ENCODE results near the gene CAMTA1. TPM values are rescaled to one million over a fixed set of nuclear protein-coding genes. Genes with fewer than 3 reads are reported as not detected.

The CAMTA1 gene
- total RNA-seq, 1 experiment from 2014 or later: 50.3 TPM

DNA sequence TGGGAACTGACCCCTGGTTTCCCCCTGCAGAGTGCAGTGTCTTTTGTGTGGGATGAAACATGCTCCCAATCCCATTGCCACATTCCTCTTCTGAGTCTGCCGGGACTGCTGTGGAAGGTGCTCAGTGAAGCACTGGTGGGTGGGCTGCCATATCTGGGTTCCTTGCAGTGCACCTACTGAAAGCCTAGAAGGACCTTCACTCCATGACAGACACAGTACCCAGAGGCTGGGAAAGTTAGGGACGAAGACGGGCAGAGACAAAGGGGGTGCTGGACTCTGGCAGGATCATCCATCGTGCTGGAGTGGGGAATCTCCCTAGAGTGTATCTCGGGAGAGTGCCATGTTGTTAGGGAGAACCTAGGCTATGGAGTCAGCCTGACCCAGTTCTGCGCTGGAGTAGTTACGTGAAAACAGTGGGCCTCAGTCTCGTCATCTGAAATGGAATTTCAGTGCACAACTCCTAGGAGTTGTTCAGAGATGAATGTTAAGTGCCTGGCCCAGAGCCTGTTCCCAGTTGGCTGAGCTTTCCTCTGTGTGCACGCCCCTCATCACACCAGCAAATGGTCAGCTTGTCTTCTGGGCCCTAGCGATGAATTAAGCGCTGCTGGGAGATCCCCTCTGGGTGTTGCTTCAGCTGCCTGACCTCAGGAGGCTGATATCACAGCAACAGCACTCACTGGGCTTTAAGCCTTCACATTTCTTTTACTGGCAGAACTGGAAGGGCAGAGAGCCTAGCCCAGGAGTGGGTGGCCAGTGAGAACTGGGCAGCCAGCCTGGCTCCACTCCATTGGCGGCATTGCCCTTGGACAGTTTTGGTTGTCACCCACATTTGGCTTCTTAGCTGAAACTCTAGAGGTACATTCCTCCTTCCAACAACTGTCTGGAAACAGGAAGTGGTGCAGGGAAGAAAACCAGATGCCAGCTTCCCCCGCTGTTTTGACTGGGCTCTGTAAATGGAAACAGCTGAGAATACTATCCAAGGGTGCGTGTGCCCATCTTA lies 506.0 kb downstream of the CAMTA1 start:
- Mint-ChIP-seq H3K36me3 (ENCODE audit: insufficient read depth, unreplicated experiment) (no peaks in the 10 kb centered on the region), H3K27ac (ENCODE audit: unreplicated experiment) (no peak overlapping the region), H3K4me3 (ENCODE audit: low read depth, unreplicated experiment) (no peak overlapping the region), H3K4me1 (ENCODE audit: low read depth, unreplicated experiment) (no peaks in the 10 kb centered on the region), H3K27me3 (ENCODE audit: unreplicated experiment) (no peaks in the 10 kb centered on the region), H3K9me3 (ENCODE audit: low read depth, unreplicated experiment) (peaks cover 3% of the 10 kb centered on the region)
- intact Hi-C loops (cut with micrococcal nuclease; ENCODE audit: unreplicated experiment): no loop called here
- BruUV-seq (replicated peaks): no TSS peak
- CTCF ChIA-PET: no interaction called here
- DNase-seq: no peak
- TF ChIP-seq, protein P1, sequence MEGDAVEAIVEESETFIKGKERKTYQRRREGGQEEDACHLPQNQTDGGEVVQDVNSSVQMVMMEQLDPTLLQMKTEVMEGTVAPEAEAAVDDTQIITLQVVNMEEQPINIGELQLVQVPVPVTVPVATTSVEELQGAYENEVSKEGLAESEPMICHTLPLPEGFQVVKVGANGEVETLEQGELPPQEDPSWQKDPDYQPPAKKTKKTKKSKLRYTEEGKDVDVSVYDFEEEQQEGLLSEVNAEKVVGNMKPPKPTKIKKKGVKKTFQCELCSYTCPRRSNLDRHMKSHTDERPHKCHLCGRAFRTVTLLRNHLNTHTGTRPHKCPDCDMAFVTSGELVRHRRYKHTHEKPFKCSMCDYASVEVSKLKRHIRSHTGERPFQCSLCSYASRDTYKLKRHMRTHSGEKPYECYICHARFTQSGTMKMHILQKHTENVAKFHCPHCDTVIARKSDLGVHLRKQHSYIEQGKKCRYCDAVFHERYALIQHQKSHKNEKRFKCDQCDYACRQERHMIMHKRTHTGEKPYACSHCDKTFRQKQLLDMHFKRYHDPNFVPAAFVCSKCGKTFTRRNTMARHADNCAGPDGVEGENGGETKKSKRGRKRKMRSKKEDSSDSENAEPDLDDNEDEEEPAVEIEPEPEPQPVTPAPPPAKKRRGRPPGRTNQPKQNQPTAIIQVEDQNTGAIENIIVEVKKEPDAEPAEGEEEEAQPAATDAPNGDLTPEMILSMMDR (IDR thresholded peaks at IDR 0.05; ENCODE audit: unreplicated experiment): no peak

DNA sequence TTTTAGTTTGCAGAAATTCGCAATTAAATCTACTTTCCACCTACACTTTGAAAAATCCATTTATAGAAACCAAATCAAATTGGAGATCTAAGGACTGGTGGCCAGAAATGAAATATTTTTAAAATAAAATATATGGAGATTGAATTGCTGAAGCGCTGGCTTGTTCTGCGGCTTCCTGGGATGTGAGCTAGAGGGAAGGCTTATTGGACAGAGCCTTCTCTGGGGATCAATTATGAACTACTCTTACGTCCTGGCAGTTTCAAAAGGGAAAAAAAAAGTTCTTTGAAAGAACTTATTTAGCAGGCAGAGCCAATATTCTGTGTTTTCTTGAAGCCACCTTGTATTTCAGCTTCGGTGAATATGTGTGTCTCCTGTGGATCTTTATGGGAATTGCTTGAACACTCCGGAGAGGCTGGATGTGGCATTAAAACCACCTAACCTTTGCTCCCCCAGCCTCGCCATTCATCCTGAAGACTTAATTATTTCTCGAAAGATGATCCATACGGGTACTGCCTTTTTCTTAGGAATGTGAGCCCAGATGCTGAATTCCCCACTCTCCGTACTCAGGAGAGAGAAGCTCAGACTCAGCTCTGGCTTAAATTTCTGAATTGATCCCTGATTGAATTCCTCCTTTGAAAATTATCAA lies 506.9 kb downstream of the CAMTA1 start:
- BruUV-seq (replicated peaks): no TSS peak
- DNase-seq: no peak
- CTCF ChIA-PET: interaction anchor here (0.6 kb wide), 1 partner anchor 376 kb away, joined by 3 read pairs; no protein-coding TSS in a partner anchor
- H3K27ac Mint-ChIP-seq (ENCODE audit: unreplicated experiment): no peak overlapping the region
- H3K4me1 Mint-ChIP-seq (ENCODE audit: low read depth, unreplicated experiment): no peaks in the 10 kb centered on the region
- H3K9me3 Mint-ChIP-seq (ENCODE audit: low read depth, unreplicated experiment): peaks cover 6% of the 10 kb centered on the region
- H3K36me3 Mint-ChIP-seq (ENCODE audit: insufficient read depth, unreplicated experiment): no peaks in the 10 kb centered on the region
- H3K27me3 Mint-ChIP-seq (ENCODE audit: unreplicated experiment): no peaks in the 10 kb centered on the region
- TF ChIP-seq, protein P1 (IDR thresholded peaks at IDR 0.05; ENCODE audit: unreplicated experiment): no peak
- H3K4me3 Mint-ChIP-seq (ENCODE audit: low read depth, unreplicated experiment): no peak overlapping the region
- intact Hi-C loops (cut with micrococcal nuclease; ENCODE audit: unreplicated experiment): no loop called here

- TF ChIP-seq, protein P1 (IDR thresholded peaks at IDR 0.05; ENCODE audit: unreplicated experiment): no peak
- BruUV-seq (replicated peaks): no TSS peak
- CTCF ChIA-PET: interaction anchor here (0.6 kb wide), 2 partner anchors 30 to 376 kb away, joined by 3 read pairs; no protein-coding TSS in a partner anchor
- H3K27ac Mint-ChIP-seq (ENCODE audit: unreplicated experiment): no peak overlapping the region
- DNase-seq: no peak
- H3K9me3 Mint-ChIP-seq (ENCODE audit: low read depth, unreplicated experiment): peaks cover 4% of the 10 kb centered on the region
- H3K27me3 Mint-ChIP-seq (ENCODE audit: unreplicated experiment): no peaks in the 10 kb centered on the region
- no peaks in the 10 kb centered on the region for H3K4me1 Mint-ChIP-seq (ENCODE audit: low read depth, unreplicated experiment)
- intact Hi-C loops (cut with micrococcal nuclease; ENCODE audit: unreplicated experiment): no loop called here
- no peaks in the 10 kb centered on the region for H3K36me3 Mint-ChIP-seq (ENCODE audit: insufficient read depth, unreplicated experiment)
- H3K4me3 Mint-ChIP-seq (ENCODE audit: low read depth, unreplicated experiment): no peak overlapping the region
Measured at GRCh38 chr1:7292714-7293419, 507.6 kb downstream of the CAMTA1 start.
